NCI-H2196 (cell line): ENCODE measurements around the gene RAD54L2.
"Not testable (repeated sequence)": the region's sequence is repeated elsewhere in the genome, so short reads cannot be mapped to it uniquely, and the experiment has no call there.

Experiments used
- DNase-seq: peaks from one replicate; lab custom pipeline; 2025; ENCODE audit not compliant: unreplicated experiment; lab: John Stamatoyannopoulos, UW

The RAD54L2 gene, protein sequence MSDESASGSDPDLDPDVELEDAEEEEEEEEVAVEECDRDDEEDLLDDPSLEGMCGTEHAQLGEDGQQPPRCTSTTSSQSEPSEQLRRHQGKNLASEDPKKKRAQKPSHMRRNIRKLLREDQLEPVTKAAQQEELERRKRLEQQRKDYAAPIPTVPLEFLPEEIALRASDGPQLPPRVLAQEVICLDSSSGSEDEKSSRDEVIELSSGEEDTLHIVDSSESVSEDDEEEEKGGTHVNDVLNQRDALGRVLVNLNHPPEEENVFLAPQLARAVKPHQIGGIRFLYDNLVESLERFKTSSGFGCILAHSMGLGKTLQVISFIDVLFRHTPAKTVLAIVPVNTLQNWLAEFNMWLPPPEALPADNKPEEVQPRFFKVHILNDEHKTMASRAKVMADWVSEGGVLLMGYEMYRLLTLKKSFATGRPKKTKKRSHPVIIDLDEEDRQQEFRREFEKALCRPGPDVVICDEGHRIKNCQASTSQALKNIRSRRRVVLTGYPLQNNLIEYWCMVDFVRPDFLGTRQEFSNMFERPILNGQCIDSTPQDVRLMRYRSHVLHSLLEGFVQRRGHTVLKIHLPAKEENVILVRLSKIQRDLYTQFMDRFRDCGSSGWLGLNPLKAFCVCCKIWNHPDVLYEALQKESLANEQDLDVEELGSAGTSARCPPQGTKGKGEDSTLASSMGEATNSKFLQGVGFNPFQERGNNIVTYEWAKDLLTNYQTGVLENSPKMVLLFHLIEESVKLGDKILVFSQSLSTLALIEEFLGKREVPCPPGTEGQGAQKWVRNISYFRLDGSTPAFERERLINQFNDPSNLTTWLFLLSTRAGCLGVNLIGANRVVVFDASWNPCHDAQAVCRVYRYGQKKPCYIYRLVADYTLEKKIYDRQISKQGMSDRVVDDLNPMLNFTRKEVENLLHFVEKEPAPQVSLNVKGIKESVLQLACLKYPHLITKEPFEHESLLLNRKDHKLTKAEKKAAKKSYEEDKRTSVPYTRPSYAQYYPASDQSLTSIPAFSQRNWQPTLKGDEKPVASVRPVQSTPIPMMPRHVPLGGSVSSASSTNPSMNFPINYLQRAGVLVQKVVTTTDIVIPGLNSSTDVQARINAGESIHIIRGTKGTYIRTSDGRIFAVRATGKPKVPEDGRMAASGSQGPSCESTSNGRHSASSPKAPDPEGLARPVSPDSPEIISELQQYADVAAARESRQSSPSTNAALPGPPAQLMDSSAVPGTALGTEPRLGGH (N-terminal part only)

DNA sequence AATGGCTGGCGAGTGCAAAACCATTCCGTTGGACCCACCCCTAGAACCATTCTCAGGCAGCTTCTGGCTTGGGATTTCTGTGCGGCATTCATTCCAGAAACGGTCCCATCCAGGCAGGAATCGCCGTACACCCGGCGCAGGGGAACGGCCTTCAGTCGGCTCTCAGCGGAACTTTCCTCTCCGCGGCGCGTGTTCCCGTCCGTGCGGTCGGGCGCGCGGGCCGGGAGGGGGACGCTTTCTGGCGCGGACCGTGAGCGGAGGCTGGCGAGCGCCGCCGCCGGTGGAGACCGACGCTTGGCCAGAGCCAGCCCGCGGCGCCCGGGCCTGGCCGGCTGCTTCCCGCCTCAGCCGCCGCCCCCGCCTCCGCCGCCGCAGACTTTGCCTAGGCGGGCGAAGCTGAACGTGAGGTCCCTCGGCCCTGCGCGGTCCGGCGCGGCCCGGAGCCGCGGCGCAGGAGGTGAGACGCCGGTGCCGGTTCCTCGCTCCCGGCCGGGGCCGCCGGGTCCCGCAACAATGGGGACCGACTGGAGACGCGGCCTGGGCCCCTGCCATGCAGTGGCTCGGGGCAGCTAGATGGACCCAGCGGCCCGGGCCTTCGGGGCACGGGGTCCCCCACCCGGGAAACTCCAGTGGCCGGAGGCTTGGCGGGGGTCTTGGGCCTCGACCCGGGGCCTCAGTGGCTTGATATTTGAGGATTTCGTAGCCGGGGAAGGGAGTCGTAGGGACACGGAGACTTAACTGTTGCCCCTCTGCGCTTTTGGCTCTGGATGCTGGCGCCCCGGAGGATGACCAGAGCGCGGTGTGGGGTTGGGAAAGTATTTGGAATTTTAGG lies at the start of gene RAD54L2:
Gene RAD54L2 (plus strand): TSS at position 261 of the 832 bp plus-strand sequence. CDS start 51,702 bp downstream, outside the sequence.
- DNase-seq, result peak; percentile 61

DNA sequence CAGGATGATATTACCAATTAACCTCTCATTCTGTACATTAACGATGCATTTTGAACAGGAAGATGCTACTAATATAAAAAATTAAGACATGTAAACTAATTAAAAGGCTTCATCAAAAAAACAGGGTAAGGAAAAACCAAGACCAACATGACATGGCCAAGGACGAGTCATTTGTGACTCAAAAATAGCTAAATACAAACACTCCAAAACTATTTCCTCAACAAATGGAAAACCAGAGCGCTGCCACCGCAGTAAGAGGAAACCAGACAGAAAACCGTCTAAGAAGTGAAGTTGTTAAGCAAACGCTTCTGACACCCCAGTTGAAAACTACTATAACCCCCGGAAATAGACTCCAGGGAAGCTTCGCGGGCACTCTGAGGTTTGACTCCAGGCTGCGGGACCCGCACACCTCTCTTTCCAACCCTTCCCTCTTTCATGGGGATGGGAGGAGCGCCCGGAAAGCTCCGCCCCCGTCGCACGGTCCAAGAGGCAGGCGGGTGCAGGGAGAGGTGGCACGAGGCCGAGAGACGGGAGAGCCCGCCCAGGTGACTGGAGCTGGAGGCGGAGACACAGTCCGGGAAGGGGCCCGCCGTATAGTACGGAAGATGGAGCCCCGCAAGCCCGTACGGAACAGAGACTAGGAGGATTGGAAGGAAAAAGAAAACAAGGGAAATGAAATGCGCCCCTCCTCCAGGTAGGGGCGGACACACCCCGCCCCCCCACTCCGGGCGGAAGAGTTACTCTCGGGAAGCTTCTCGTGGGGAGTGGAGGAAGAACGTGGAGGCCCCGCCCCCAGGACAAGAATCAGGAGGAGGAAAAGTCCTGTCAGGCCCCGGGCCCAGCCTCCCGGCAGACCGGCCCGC lies 39.4 kb upstream of the RAD54L2 start:
- peak; percentile 84 for DNase-seq

DNA sequence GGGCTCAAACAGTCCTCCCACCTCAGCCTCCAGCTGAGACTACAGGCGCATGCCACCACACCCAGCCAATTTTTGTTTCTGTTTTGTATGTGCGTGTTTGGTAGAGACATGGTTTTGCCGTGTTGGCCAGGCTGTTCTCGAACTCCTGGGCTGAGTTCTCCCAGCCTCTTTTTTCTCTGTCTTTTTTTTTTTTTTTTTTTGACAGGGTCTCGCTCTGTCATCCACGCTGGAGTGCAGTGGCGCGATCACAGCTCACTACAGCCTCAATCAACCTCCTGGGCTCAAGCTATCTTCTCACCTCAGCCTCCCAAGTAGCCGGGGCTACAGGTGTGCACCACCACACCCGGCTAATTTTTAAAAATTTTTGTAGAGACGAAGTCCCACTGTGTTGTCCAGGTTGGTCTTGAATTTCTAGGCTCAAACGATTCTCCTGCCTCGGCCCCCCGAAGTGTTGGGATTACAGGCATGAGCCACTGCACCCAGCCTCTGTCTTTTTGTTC lies 37.8 kb upstream of the RAD54L2 start:
- peak; percentile 9 for DNase-seq

DNA sequence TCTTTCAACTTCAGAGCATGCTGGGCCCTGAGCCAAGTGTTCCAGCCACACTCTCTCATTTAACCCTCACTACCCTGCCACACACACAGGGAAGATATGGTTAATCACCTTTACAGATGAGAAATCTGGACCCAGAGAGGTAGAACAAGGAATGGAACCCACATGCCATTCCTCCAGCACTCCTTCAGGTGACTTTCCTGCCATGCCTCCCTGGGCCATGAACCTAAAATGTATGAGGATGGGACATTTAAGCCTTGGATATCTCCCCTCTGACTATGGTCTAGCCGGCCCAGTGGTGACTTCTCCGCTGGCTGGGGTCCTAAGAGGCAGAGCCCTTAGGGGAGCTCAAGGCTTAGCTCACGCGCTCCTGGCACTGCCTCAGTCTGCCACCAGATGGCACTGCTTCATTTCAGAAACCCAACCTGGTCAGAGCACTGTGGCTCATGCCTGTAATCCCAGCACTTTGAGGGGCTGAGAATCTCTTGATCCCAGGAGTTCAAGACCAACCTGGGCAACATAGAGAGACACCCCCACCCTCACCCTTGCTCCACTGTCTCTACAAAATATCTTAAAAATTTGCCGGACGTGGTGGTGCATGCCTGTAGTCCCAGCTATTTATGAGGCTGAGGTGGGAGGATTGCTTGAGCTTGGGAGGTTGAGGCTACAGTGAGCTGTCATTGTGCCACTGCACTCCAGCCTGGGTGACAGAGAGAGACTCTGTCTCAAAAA lies 36.5 kb upstream of the RAD54L2 start:
- DNase-seq, result peak; percentile 58

DNA sequence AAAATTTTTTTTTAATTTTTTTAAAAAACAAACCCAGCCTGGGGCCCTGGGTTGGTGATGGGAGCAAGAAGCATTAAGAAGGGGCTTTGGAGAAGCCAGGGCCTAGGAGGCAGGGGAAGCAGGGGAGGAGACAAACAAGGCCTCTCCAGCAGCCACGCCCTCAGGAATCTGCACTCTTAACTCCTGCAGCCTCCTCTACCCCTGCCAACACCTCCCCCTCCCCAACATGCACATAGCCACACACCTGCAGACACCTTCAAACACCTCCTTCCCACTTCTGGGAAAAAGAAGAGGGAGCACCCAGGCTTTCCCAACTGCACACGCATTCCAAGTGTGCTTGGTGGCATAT lies 36.0 kb upstream of the RAD54L2 start:
- DNase-seq, result no peak

DNA sequence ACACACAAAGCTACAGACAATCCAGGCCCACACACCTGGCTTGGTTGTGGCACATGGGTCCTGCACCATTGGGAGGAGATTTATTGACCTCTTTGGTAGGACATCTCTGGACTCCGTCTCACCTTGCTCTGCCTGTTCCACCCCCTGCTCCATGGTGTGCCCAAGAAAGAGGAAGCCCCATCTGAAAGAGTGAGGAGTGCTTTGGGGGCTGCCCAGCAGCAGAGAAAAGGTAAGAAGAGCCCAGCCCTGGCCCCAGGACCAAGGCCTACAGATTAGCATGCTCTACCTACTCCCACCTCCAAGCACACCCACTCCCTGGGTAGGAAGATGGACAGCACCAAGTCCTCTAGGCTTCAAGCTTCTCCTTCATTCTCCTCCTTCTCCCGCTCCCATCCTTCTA lies 35.5 kb upstream of the RAD54L2 start:
- no peak for DNase-seq

DNA sequence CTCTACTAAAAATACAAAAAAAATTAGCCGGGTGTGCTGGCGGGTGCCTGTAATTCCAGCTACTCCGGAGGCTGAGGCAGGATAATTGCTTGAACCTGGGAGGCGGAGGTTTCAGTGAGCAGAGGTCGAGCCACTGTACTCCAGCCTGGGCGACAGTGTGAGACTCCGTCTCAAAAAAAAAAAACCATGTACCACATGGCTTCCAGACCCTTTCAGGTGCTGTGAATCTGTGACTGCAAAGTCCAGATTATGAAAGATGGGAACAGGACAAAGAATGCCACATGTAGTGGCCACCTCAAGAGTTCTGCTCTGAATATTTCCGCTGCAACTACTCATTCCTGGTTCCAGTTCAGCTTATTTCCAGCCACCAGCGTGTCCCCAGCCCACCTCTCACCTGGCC lies 30.3 kb upstream of the RAD54L2 start:
- DNase-seq, result no peak

DNA sequence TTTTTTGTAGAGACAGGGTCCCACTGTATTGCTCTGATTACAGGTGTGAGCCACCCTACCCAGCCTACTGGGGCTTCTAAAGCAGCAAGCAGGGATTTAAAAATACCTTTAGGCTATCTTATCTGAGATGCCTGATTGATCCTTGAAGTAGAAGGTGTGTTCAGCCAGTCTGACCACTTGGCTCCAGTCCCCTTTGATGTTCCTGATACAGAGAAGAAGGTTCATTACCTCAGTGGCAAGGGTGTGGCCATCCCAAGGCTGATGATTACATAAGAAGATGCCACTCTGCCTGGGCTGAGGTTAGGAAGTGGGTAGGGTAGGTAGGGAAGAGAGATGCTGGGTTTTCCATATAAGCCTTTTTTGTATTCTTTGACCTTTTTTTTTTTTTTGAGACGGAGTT lies 27.5 kb upstream of the RAD54L2 start:
- DNase-seq, result no peak

DNA sequence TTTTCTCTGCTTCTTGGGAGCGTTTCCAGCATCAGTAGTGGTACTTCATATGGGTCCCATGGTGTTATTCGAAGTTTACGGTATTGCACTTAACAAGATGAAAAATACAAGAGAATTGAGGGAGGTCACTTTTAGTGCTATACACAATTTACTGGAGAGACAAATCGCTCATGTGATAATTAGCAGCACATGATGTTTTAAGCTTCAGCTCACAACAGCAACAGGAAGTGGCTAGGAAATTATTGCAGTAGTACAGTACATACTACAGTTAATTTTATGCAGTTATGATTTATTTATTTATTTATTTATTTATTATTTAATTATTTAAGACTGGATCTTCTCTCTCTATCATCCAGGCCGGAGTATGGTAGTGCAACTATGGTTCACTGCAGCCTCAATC lies 24.3 kb upstream of the RAD54L2 start:
- no peak for DNase-seq

DNA sequence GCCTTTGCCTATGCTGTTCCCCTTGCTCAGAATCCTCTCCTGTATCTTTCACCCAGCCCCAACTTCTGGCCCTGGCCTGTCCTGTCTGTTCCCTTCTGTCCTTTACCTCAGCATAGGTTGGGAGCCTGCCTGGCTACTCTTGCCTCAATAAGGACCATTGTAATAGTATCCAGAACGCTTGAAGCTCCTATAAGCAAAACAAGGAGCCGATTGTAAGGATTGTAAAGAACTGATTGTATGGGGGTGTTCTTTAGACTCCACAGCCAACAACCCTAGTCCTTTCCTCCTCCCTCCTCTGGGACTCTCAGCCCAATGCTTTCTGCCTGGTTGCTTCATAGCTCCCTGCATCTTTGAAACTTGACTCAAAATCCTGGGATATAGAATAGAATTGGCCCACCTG lies 18.7 kb upstream of the RAD54L2 start:
- DNase-seq, result no peak

DNA sequence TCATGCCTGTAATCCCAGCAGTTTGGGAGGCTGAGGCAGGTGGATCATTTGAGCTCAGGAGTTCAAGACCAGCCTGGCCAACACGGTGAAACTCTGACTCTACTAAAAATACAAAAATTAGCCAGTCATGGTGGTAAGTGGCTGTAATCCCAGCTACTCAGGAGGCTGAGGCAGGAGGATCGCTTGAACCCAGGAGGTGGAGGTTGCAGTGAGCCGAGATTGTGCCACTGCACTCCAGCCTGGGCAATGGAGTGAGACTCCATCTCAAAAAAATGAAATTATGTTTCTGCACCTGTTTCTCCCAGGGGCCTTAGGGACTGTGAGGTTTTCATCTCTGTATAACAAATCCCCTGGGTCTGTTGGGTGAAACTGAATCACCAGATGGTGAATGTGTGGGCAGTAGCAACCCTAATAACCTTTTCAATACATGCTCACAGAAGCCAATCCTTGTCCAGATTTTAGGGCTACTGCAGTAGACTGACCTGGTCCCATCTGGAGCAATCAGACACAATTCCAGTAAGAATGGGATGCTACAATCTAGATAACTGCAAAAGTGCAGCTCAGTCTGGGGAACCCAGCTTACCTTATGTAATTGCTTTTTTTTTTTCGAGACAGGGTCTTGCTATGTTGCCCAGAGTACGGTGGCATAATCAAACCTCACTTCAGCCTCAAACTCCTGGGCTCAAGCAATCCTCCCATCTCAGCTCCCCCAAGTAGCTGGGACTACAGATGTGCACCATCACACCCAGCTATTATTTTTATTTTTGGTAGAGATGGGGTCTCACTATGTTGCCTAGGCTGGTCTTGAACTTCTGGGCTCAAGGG lies 17.4 kb upstream of the RAD54L2 start:
- not testable (repeated sequence) for DNase-seq

DNA sequence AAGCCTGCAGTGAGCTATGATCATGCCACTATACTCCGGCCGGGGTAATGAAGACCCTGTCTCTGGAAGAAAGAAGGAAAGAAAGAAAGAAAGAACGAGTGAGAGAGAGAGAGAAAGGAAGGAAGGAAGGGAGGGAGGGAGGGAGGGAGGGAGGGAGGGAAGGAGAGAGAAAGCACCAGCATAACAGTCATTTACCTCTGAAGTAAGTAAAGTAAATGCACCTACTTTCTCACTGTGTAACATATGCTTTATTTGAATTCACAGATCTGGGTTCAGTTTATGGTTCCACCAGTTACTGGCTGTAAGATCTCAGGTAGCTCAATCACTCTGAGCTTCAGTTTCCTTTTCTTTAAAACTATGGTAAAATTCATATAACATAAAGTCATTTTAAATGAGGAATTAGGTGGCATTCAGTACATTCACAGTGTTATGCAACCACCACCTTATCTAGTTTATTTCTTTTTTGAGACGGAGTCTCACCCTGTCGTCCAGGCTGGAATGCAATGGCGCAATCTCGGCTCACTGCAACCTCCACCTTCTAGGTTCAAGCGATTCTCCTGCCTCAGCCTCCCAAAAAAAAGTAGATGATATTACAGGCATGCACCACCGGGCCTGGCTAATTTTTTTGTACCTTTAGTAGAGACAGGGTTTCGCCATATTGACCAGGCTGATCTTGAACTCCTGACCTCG lies 16.1 kb upstream of the RAD54L2 start:
- DNase-seq, result no peak

DNA sequence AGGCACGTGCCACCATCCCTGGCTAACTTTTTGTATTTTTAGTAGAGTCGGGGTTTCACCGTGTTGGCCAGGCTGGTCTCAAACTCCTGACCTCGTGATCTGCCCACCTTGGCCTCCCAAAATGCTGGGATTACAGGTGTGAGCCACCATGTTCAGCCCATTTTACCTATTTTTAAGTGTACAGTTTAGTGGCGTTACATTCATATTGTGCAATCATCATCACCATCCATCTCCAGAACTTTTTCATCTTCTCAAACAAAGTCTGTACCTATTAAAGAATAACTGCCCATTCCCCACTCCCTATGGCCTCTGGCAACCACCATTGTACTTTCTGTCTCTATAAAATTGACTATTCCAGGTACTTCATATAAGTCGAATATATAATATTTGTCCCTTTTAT lies 13.6 kb upstream of the RAD54L2 start:
- DNase-seq, result not testable (repeated sequence)

DNA sequence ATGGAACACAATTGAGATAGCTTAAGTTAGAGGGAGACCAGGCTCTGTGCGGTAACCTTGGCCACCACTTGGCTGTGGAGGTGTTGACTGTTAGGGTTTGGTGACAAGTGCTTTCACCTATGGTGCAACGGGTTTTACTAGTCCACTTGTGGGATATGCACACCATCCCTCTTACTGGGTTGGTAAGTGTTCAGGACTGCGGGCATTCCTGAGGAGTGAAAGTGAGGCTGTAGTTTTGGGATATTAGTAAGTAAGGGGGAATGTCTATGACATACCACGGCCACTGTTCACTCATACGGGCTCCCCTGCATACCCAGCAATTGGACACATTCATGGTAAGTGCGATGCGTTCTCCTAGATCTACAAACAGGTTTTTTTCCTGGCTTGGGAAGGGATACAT lies 8.0 kb upstream of the RAD54L2 start:
- no peak for DNase-seq

DNA sequence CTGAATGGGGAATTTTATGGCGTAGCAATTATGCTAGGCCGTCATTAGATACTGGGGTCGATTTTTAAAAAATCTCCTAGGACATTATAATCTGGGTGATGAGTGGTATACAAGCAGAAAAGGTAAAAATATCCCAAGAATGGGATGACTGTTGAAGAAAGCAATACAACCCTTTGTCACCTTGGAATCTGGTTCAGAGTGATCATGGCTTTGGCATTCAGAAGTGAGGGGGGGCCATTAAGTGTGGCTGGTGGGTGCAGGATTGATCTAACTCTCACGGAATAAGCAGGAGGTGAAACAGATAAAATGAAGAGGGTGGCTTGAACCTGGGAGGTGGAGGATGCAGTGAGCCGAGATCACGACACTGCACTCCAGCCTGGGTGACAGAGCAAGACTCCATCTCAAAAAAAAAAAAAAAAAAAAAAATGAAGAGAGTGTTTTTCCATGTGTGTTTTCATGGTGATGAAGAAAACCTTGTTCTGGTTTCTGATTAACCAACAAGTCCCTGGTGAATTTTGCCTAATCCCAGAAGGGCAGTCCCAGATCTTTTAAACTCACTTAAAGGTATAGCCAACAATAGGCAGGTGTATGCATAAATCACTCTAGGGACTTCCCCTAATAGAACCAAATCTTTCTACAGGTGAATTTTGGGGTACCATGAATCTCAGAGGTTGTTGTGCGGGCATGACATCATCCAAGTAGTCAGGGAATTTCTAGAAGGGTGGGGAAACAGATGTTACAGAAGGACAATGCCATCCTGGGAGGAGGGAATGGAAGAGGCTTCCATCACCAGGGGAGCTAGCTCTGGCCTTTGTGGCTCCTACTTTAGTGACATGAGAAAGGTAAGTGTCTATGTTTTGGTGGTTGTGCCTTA lies 3.1 kb upstream of the RAD54L2 start:
- DNase-seq, result no peak

DNA sequence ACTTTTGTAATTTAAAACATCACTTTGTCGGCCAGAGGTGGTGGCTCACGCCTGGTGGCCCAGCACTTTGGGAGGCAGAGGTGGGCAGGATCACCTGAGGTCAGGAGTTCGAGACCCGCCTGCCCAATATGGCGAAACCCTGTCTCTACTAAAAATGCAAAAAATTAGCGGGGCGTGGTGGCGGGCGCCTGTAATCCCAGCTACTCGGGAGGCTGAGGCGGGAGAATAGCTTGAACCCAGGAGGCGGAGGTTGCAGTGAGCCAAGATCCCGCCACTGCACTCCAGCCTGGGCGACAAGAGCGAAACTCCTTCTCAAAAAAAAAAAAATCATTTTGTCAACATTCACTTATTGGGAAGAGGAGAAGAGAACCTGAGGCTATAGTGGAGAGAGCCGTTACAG lies 888 bp upstream of the RAD54L2 start:
- not testable (repeated sequence) for DNase-seq
